Lower leg skin (tissue), 4 donors: ENCODE measurements around the gene KDM5A. TPM values are rescaled to one million over a fixed set of nuclear protein-coding genes. Genes with fewer than 3 reads are reported as not detected.

Source experiments
- DNase-seq, 2 donors: peaks; one replicate each; pipeline ENCODE4 v3.0.0-alpha.2; 2019; ENCODE audit warnings: low spot score in 2 of 2
- H3K4me3 ChIP-seq: fragments of 200-600 bp; sonication (generic); 2 replicates; pipeline ENCODE4 v1.5.1; 2017; ENCODE audit warnings: mild to moderate bottlenecking, low read depth; ENCODE audit not compliant: poor library complexity, severe bottlenecking
- CTCF ChIP-seq, 3 donors: fragments of 450-650 bp; IDR thresholded peaks; one replicate each; pipeline ENCODE4 v1.5.1; 2016; ENCODE audit warnings: antibody characterized with exemption in 3 of 3, mild to moderate bottlenecking in 3 of 3, moderate library complexity in 2 of 3
- POLR2A ChIP-seq, 2 donors: fragments of 450-650 bp; IDR thresholded peaks; one replicate each; pipeline ENCODE4 v1.6.1; 2016 to 2017; ENCODE audit warnings: antibody characterized with exemption in 2 of 2, mild to moderate bottlenecking in 1 of 2, moderate library complexity in 1 of 2
- WGBS, 2 donors: methylation state at CpG; one replicate each; pipeline ENCODE4 v1.1.5; 2018; 5-methylcytosine and 5-hydroxymethylcytosine counted together
- intact Hi-C: fragments of 100-400 bp; cut with DNase I; formaldehyde crosslinking; loops from one replicate; pipeline ENCODE4 v1.15.0; 2023; ENCODE audit warnings: low total_unique reads
- total RNA-seq, 4 donors: library from RNA; depleted of rRNA; stranded (reverse); fragments of >200 nt; gene quantifications; one replicate each; pipeline ENCODE4 v1.1.0, GENCODE V29; 2016

Gene KDM5A
- total RNA-seq, 4 donors from 2014 or later = 43.5 to 85.0 (median 67.0) TPM

- intact Hi-C loops = no loop called here
- no peak overlapping the region for H3K4me3 ChIP-seq
- WGBS, 2 donors = 92 to 95% methylated on average over 1 of the region's 1 CpG
- no peak for TF ChIP-seq POLR2A (IDR thresholded peaks at IDR 0.05)
- no peak for TF ChIP-seq CTCF (IDR thresholded peaks at IDR 0.05)
- no peak for DNase-seq
Measured at GRCh38 chr12:295132-295531, 94.0 kb downstream of the KDM5A start.

GRCh38 chr12:293199-293598 is 95.9 kb downstream of the KDM5A start:
- 91 to 94% methylated on average over 5 of the region's 5 CpGs for WGBS, 2 donors
- no peak overlapping the region for H3K4me3 ChIP-seq
- intact Hi-C loops = no loop called here
- DNase-seq = no peak
- TF ChIP-seq CTCF (IDR thresholded peaks at IDR 0.05) = no peak
- no peak for TF ChIP-seq POLR2A (IDR thresholded peaks at IDR 0.05)

- no peak overlapping the region for H3K4me3 ChIP-seq
- intact Hi-C loops = no loop called here
- TF ChIP-seq POLR2A (IDR thresholded peaks at IDR 0.05) (no peak), CTCF (IDR thresholded peaks at IDR 0.05) (no peak)
- DNase-seq = no peak
- 97 to 100% methylated on average over 1 of the region's 1 CpG for WGBS, 2 donors
Measured at GRCh38 chr12:292186-292585, 96.9 kb downstream of the KDM5A start.

GRCh38 chr12:291153-291723 is 97.9 kb downstream of the KDM5A start:
- DNase-seq = no peak
- no peak overlapping the region for H3K4me3 ChIP-seq
- intact Hi-C loops = no loop called here
- WGBS, 2 donors = 54 to 72% methylated on average over 1 of the region's 1 CpG
- TF ChIP-seq CTCF (IDR thresholded peaks at IDR 0.05) (no peak), POLR2A (IDR thresholded peaks at IDR 0.05) (no peak)

GRCh38 chr12:288687-289086 is 100.4 kb downstream of the KDM5A start:
- no peak for DNase-seq
- TF ChIP-seq CTCF (IDR thresholded peaks at IDR 0.05) (no peak), POLR2A (IDR thresholded peaks at IDR 0.05) (no peak)
- no peak overlapping the region for H3K4me3 ChIP-seq
- intact Hi-C loops = no loop called here
- 60 to 66% methylated on average over 5 of the region's 5 CpGs for WGBS, 2 donors
